Measurements from ENCODE around the gene COL4A1. TPM values are rescaled to one million over a fixed set of nuclear protein-coding genes. Genes with fewer than 3 reads are reported as not detected.

The COL4A1 gene
- total and polyA plus RNA-seq, 11 donors = 52.6 to 428 (median 184) TPM

DNA sequence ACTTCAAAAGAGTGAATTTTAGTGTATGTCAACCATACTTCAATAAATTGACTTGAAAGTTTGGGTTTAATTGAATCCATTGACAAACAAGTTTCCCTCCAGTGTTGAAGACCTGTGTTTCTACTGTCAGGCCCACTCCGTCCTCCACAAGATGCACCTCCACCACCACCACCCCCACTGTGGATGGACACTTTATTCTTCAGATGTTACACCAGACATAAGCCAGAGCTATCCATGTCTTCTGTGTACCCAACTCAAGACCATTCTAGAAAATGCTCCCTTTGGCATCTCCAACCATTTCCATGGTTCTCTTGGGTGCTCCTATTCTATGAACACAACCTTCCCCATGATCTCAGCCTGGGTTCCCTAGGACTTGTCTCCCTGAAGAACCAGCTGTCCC, 207.0 kb downstream of the COL4A1 start:
- intact Hi-C loops (cut with DNase I) = loop anchor here in 6 of 10 donors (5.0 to 10.0 kb wide), 6 partner anchors 215 to 1135 kb away; partner anchors contain the start of gene IRS2 (in 1 of the 6)
- WGBS, 4 donors = 88 to 100% (median 96%) methylated on average over 1 of the region's 1 CpG

More for the DNA sequence above, 207.0 kb downstream of the COL4A1 start:
- Histone ChIP-seq H3K27me3 (no peaks in the 10 kb centered on the region), H3K9me3 (peaks cover 0 to 29% (median 8%) of the 10 kb centered on the region in 12 donors), H3K4me3 (no peak overlapping the region), H3K36me3 (no peaks in the 10 kb centered on the region), H3K27ac (no peak overlapping the region), H3K4me1 (peaks cover 0 to 11% (median 2%) of the 10 kb centered on the region in 12 donors)
- no peak for ATAC-seq
- no peak for DNase-seq
- no peak for TF ChIP-seq POLR2A (IDR thresholded peaks at IDR 0.05)
- TF ChIP-seq, protein P1, sequence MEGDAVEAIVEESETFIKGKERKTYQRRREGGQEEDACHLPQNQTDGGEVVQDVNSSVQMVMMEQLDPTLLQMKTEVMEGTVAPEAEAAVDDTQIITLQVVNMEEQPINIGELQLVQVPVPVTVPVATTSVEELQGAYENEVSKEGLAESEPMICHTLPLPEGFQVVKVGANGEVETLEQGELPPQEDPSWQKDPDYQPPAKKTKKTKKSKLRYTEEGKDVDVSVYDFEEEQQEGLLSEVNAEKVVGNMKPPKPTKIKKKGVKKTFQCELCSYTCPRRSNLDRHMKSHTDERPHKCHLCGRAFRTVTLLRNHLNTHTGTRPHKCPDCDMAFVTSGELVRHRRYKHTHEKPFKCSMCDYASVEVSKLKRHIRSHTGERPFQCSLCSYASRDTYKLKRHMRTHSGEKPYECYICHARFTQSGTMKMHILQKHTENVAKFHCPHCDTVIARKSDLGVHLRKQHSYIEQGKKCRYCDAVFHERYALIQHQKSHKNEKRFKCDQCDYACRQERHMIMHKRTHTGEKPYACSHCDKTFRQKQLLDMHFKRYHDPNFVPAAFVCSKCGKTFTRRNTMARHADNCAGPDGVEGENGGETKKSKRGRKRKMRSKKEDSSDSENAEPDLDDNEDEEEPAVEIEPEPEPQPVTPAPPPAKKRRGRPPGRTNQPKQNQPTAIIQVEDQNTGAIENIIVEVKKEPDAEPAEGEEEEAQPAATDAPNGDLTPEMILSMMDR (IDR thresholded peaks at IDR 0.05) = no peak

Small RNA genes lying within 50 kb of the gene (microRNA-seq; reads per million reads assigned to microRNA genes)
- gene MIR8073 = 0 reads per million in 4 donors

Other genes with a start within 250 kb of the COL4A1 start
- gene COL4A2, start 127 bp upstream of the COL4A1 start, total RNA-seq = 100 to 1,000 TPM in 8 of 9 donors, 10 to 100 TPM in 1; 94.0 to 377 (median 166) TPM
- 100 to 1,000 TPM in 1 of 2 donors, 10 to 100 TPM in 1; 92.4 to 220 TPM for gene COL4A2, start 127 bp upstream of the COL4A1 start, polyA plus RNA-seq

Measured in heart left ventricle (tissue), 16 donors.